Naive thymus-derived CD4-positive, alpha-beta T cell (primary cell): ENCODE measurements around the gene GPC1. TPM values are rescaled to one million over a fixed set of nuclear protein-coding genes. Genes with fewer than 3 reads are reported as not detected.

Source experiments
- ATAC-seq: fragments of 150-1000 bp; cut with Tn5 transposase; 2 replicates; pipeline ENCODE4 v1.10.0; 2021; ENCODE audit warnings: mild to moderate bottlenecking, moderate library complexity
- CTCF ChIA-PET: fragments of 350-600 bp; sonication (Branson Sonifier 250); formaldehyde crosslinking; loops from one replicate; lab custom pipeline; 2021; ENCODE audit warnings: antibody characterized with exemption; lab: Charles Lee
- POLR2A ChIA-PET: fragments of 350-600 bp; sonication (Branson Sonifier 250); formaldehyde crosslinking; loops from one replicate; lab custom pipeline; 2021; ENCODE audit warnings: antibody characterized with exemption, inconsistent platforms; lab: Charles Lee
- DNase-seq, 9 donors: peaks; one replicate each; pipeline versions ENCODE4 v3.0.0 to v3.0.0-alpha.2; 2020 to 2022; ENCODE audit warnings: mixed read lengths in 1 of 9
- H3K27ac ChIP-seq: one replicate; pipeline ENCODE4 v1.7.0; 2013; ENCODE audit warnings: mild to moderate bottlenecking, low read depth, low read length, moderate library complexity
- H3K27me3 ChIP-seq, 2 donors: one replicate each; pipeline ENCODE4 v1.7.0; 2013; ENCODE audit warnings: low read length in 2 of 2, mild to moderate bottlenecking in 2 of 2, moderate library complexity in 2 of 2; ENCODE audit not compliant: control insufficient read depth in 2 of 2, insufficient read depth in 2 of 2
- H3K36me3 ChIP-seq, 3 experiments: 1 replicate in 2 of 3; 2 replicates in 1 of 3; pipeline ENCODE4 v1.7.0; 2013; ENCODE audit warnings: low read length in 3 of 3, mild to moderate bottlenecking in 3 of 3, moderate library complexity in 1 of 3; ENCODE audit not compliant: insufficient read depth in 3 of 3, control insufficient read depth in 2 of 3
- H3K4me1 ChIP-seq, 2 donors: one replicate each; pipeline ENCODE4 v1.7.0; 2013; ENCODE audit warnings: low read length in 2 of 2, mild to moderate bottlenecking in 2 of 2, moderate library complexity in 1 of 2; ENCODE audit not compliant: control insufficient read depth in 2 of 2, insufficient read depth in 2 of 2
- H3K4me3 ChIP-seq: 2 replicates; pipeline ENCODE4 v1.7.0; 2013; ENCODE audit warnings: mild to moderate bottlenecking, low read length
- H3K9me3 ChIP-seq, 3 experiments: 1 replicate in 2 of 3; 2 replicates in 1 of 3; pipeline ENCODE4 v1.7.0; 2013; ENCODE audit warnings: low read length in 3 of 3; ENCODE audit not compliant: control insufficient read depth in 2 of 3
- H3K27ac Mint-ChIP-seq, 9 donors: one replicate each; pipeline ENCODE4 v1.8.0; 2020 to 2022; ENCODE audit warnings: mixed read lengths in 9 of 9, mild to moderate bottlenecking in 8 of 9, moderate library complexity in 5 of 9, inconsistent platforms in 2 of 9
- H3K27me3 Mint-ChIP-seq, 5 donors: one replicate each; pipeline ENCODE4 v1.8.0; 2021 to 2022; ENCODE audit warnings: mixed read lengths in 5 of 5, mild to moderate bottlenecking in 1 of 5
- H3K36me3 Mint-ChIP-seq, 5 donors: one replicate each; pipeline ENCODE4 v1.8.0; 2020 to 2022; ENCODE audit warnings: mixed read lengths in 5 of 5, mild to moderate bottlenecking in 3 of 5, inconsistent platforms in 1 of 5
- H3K4me1 Mint-ChIP-seq, 7 donors: one replicate each; pipeline ENCODE4 v1.8.0; 2020 to 2022; ENCODE audit warnings: mixed read lengths in 7 of 7, mild to moderate bottlenecking in 3 of 7, inconsistent platforms in 1 of 7
- H3K4me3 Mint-ChIP-seq, 10 donors: one replicate each; pipeline ENCODE4 v1.8.0; 2020 to 2022; ENCODE audit warnings: mild to moderate bottlenecking in 10 of 10, mixed read lengths in 10 of 10, moderate library complexity in 6 of 10, inconsistent platforms in 2 of 10
- H3K9me3 Mint-ChIP-seq, 11 donors: one replicate each; pipeline ENCODE4 v1.8.0; 2020 to 2022; ENCODE audit warnings: mixed read lengths in 11 of 11, mild to moderate bottlenecking in 4 of 11, inconsistent platforms in 1 of 11, moderate library complexity in 1 of 11
- intact Hi-C, 2 donors: fragments of 100-400 bp; cut with micrococcal nuclease; formaldehyde crosslinking; loops; one replicate each; pipeline ENCODE4 v1.15.1; 2023
- polyA plus RNA-seq, 2 donors: library from polyadenylated mRNA; unstranded; fragments of 300-500 nt; fragmentation: Illumina TruSeq; gene quantifications; one replicate each; pipeline ENCODE4 v1.2.3, GENCODE V29; 2021
- total RNA-seq, 6 experiments: library from RNA in 5 of 6; stranded (reverse) in 5 of 6; gene quantifications; 1 replicate in 5 of 6; 2 replicates in 1 of 6; pipeline ENCODE4 v1.2.3 and lab custom pipeline; 2021 to 2026

GPC1 gene
- total and polyA plus RNA-seq, 7 experiments from 2014 or later: 0.08 to 4.5 (median 0.68) TPM; not detected in 1

GRCh38 chr2:240472078-240472790 lies 36.8 kb downstream of the GPC1 start:
- Mint-ChIP-seq H3K4me3 (no peak overlapping the region), H3K4me1 (peaks cover 0 to 7% (median 0%) of the 10 kb centered on the region in 7 donors), H3K27ac (no peak overlapping the region), H3K36me3 (peaks cover 10 to 37% (median 30%) of the 10 kb centered on the region in 5 donors), H3K9me3 (peaks cover 6 to 52% (median 16%) of the 10 kb centered on the region in 11 donors), H3K27me3 (no peaks in the 10 kb centered on the region)
- no peak for ATAC-seq
- intact Hi-C loops: no loop called here
- no peaks in the 10 kb centered on the region for H3K27me3 ChIP-seq
- H3K9me3 ChIP-seq: peaks cover 0 to 14% (median 0%) of the 10 kb centered on the region in 3 experiments
- H3K27ac ChIP-seq: no peak overlapping the region
- no peak for DNase-seq
- ChIA-PET CTCF (no interaction called here), POLR2A (no interaction called here)
- H3K4me1 ChIP-seq: no peaks in the 10 kb centered on the region
- no peaks in the 10 kb centered on the region for H3K36me3 ChIP-seq
- no peak overlapping the region for H3K4me3 ChIP-seq

GRCh38 chr2:240473211-240473610 lies 37.7 kb downstream of the GPC1 start:
- Mint-ChIP-seq H3K4me3 (no peak overlapping the region), H3K27ac (no peak overlapping the region), H3K36me3 (peaks cover 10 to 43% (median 36%) of the 10 kb centered on the region in 5 donors), H3K4me1 (peaks cover 0 to 7% (median 0%) of the 10 kb centered on the region in 7 donors), H3K27me3 (no peaks in the 10 kb centered on the region), H3K9me3 (peaks cover 6 to 52% (median 16%) of the 10 kb centered on the region in 11 donors)
- H3K27me3 ChIP-seq: no peaks in the 10 kb centered on the region
- CTCF ChIA-PET: no interaction called here
- H3K36me3 ChIP-seq: no peaks in the 10 kb centered on the region
- DNase-seq (no peak), ATAC-seq (no peak)
- intact Hi-C loops: no loop called here
- no peaks in the 10 kb centered on the region for H3K4me1 ChIP-seq
- no peak overlapping the region for H3K27ac ChIP-seq
- H3K4me3 ChIP-seq: no peak overlapping the region
- peaks cover 0 to 14% (median 0%) of the 10 kb centered on the region in 3 experiments for H3K9me3 ChIP-seq
- POLR2A ChIA-PET: no interaction called here

- Histone ChIP-seq H3K36me3 (no peaks in the 10 kb centered on the region), H3K27ac (no peak overlapping the region), H3K27me3 (no peaks in the 10 kb centered on the region), H3K9me3 (peaks cover 0 to 4% (median 0%) of the 10 kb centered on the region in 3 experiments), H3K4me1 (no peaks in the 10 kb centered on the region), H3K4me3 (no peak overlapping the region)
- DNase-seq (peak in 1 of 9 donors; percentile 17), ATAC-seq (no peak)
- Mint-ChIP-seq H3K27ac (no peak overlapping the region), H3K36me3 (peaks cover 9 to 34% (median 31%) of the 10 kb centered on the region in 5 donors), H3K27me3 (no peaks in the 10 kb centered on the region), H3K4me3 (no peak overlapping the region), H3K9me3 (peaks cover 8 to 31% (median 14%) of the 10 kb centered on the region in 11 donors), H3K4me1 (peaks cover 0 to 5% (median 0%) of the 10 kb centered on the region in 7 donors)
- intact Hi-C loops: no loop called here
- POLR2A ChIA-PET: no interaction called here
- CTCF ChIA-PET: interaction anchor here (0.6 kb wide), 1 partner anchor 474 kb away, joined by 3 read pairs; no protein-coding TSS in a partner anchor
Observed at GRCh38 chr2:240477916-240478315, 42.5 kb downstream of the GPC1 start.

GRCh38 chr2:240478346-240479110 lies 43.1 kb downstream of the GPC1 start:
- Histone ChIP-seq H3K27ac (no peak overlapping the region), H3K4me3 (no peak overlapping the region), H3K27me3 (no peaks in the 10 kb centered on the region), H3K36me3 (no peaks in the 10 kb centered on the region), H3K9me3 (no peaks in the 10 kb centered on the region), H3K4me1 (no peaks in the 10 kb centered on the region)
- peaks cover 0 to 5% (median 0%) of the 10 kb centered on the region in 7 donors for H3K4me1 Mint-ChIP-seq
- H3K27ac Mint-ChIP-seq: peak overlapping the region in 3 of 9 donors; percentile 46 to 62 (median 59)
- peaks cover 6 to 36% (median 26%) of the 10 kb centered on the region in 5 donors for H3K36me3 Mint-ChIP-seq
- H3K4me3 Mint-ChIP-seq: no peak overlapping the region
- ChIA-PET POLR2A (no interaction called here), CTCF (interaction anchor here (0.5 kb wide), 1 partner anchor 1399 kb away, joined by 3 read pairs; no protein-coding TSS in a partner anchor)
- H3K9me3 Mint-ChIP-seq: peaks cover 4 to 27% (median 11%) of the 10 kb centered on the region in 11 donors
- ATAC-seq (no peak), DNase-seq (peak in 1 of 9 donors; percentile 13)
- intact Hi-C loops: no loop called here
- no peaks in the 10 kb centered on the region for H3K27me3 Mint-ChIP-seq

- no peaks in the 10 kb centered on the region for H3K9me3 ChIP-seq
- peak in 1 of 9 donors; percentile 10 for DNase-seq
- no peak for ATAC-seq
- Mint-ChIP-seq H3K27ac (peak overlapping the region in 1 of 9 donors; percentile 62), H3K4me3 (no peak overlapping the region), H3K36me3 (peaks cover 2 to 42% (median 22%) of the 10 kb centered on the region in 5 donors), H3K27me3 (no peaks in the 10 kb centered on the region), H3K4me1 (peaks cover 0 to 5% (median 0%) of the 10 kb centered on the region in 7 donors), H3K9me3 (peaks cover 0 to 27% (median 8%) of the 10 kb centered on the region in 11 donors)
- intact Hi-C loops: no loop called here
- no peaks in the 10 kb centered on the region for H3K4me1 ChIP-seq
- H3K27ac ChIP-seq: no peak overlapping the region
- H3K27me3 ChIP-seq: no peaks in the 10 kb centered on the region
- no peak overlapping the region for H3K4me3 ChIP-seq
- H3K36me3 ChIP-seq: no peaks in the 10 kb centered on the region
- ChIA-PET CTCF (no interaction called here), POLR2A (no interaction called here)
Observed at GRCh38 chr2:240479111-240479501, 43.6 kb downstream of the GPC1 start.

- POLR2A ChIA-PET: no interaction called here
- Mint-ChIP-seq H3K9me3 (peaks cover 0 to 29% (median 6%) of the 10 kb centered on the region in 11 donors), H3K27ac (no peak overlapping the region), H3K36me3 (peaks cover under 1 to 38% (median 12%) of the 10 kb centered on the region in 5 donors), H3K27me3 (no peaks in the 10 kb centered on the region), H3K4me3 (no peak overlapping the region), H3K4me1 (peaks cover 0 to 5% (median 0%) of the 10 kb centered on the region in 7 donors)
- H3K36me3 ChIP-seq: no peaks in the 10 kb centered on the region
- H3K4me3 ChIP-seq: no peak overlapping the region
- CTCF ChIA-PET: no interaction called here
- ATAC-seq (no peak), DNase-seq (peak in 1 of 9 donors; percentile 10)
- H3K9me3 ChIP-seq: no peaks in the 10 kb centered on the region
- intact Hi-C loops: no loop called here
- no peaks in the 10 kb centered on the region for H3K27me3 ChIP-seq
- H3K27ac ChIP-seq: no peak overlapping the region
- H3K4me1 ChIP-seq: no peaks in the 10 kb centered on the region
Observed at GRCh38 chr2:240480834-240481623, 45.6 kb downstream of the GPC1 start.
